WERI-Rb-1 (cell line): ENCODE results near the gene CRBN.

Experiments used
- DNase-seq: peaks from one replicate; pipeline ENCODE4 v3.0.0-alpha.2; 2020
- H3K27ac ChIP-seq: fragments of 250-450 bp; sonication (Bioruptor Pico); 2 replicates; pipeline ENCODE4 v1.5.1; 2020; ENCODE audit warnings: mild to moderate bottlenecking, moderate library complexity
- H3K27me3 ChIP-seq: fragments of 250-450 bp; sonication (Bioruptor Pico); 2 replicates; pipeline ENCODE4 v1.5.1; 2021; ENCODE audit warnings: mild to moderate bottlenecking, low read depth, moderate library complexity; ENCODE audit not compliant: insufficient read depth, severe bottlenecking
- H3K36me3 ChIP-seq: fragments of 250-450 bp; sonication (Bioruptor Pico); 2 replicates; pipeline ENCODE4 v1.5.1; 2020; ENCODE audit warnings: mild to moderate bottlenecking, moderate library complexity
- H3K4me3 ChIP-seq: 2 replicates; pipeline ENCODE4 v1.5.1; 2011; ENCODE audit warnings: low read depth, mild to moderate bottlenecking, control low read depth, low read length
- H3K9me3 ChIP-seq: fragments of 250-450 bp; sonication (Bioruptor Pico); 2 replicates; pipeline ENCODE4 v1.5.1; 2021; ENCODE audit warnings: mild to moderate bottlenecking, moderate library complexity; ENCODE audit not compliant: severe bottlenecking
- TF ChIP-seq, protein P1 (sequence below): IDR thresholded peaks from 2 replicates; pipeline ENCODE4 v1.5.1; 2011; ENCODE audit warnings: low read depth, mild to moderate bottlenecking, control low read depth, inconsistent platforms, low read length

The CRBN gene

DNA sequence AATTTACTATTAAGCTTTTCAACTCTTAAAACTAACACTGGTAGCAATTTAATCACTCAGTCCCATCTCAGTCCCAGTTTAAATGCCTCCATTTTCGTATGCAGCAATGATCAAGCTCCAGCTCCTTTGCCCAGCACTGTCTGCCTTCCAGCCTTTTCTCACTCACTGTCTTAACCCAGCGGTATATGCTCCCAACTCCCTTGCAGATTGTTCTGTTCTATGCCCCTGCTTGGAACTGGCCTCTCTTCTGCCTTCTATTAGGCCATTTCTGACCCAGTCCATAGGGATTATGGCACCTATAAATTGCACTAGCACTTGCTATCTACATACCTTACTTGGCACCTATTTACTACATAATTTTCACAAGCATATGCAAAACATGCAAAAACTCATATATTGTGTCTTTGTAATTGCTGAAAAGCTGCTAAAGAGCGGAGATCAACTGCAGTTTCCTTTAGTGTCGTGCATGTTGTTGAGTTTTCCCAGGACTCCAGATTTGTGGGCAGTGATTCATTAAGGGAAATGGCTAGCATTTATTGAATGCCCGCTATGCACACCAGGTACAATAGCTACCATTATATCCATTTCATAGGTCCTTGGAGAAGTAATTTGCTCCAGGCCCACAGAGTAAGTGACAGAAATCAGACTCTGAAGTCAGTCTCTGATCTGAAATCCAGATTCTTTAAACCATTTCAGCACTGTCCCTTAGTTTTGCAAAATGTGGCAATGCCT lies 24.4 kb downstream of the CRBN start:
- TF ChIP-seq, protein P1, sequence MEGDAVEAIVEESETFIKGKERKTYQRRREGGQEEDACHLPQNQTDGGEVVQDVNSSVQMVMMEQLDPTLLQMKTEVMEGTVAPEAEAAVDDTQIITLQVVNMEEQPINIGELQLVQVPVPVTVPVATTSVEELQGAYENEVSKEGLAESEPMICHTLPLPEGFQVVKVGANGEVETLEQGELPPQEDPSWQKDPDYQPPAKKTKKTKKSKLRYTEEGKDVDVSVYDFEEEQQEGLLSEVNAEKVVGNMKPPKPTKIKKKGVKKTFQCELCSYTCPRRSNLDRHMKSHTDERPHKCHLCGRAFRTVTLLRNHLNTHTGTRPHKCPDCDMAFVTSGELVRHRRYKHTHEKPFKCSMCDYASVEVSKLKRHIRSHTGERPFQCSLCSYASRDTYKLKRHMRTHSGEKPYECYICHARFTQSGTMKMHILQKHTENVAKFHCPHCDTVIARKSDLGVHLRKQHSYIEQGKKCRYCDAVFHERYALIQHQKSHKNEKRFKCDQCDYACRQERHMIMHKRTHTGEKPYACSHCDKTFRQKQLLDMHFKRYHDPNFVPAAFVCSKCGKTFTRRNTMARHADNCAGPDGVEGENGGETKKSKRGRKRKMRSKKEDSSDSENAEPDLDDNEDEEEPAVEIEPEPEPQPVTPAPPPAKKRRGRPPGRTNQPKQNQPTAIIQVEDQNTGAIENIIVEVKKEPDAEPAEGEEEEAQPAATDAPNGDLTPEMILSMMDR: no peak
- Histone ChIP-seq H3K27ac (no peak overlapping the region), H3K36me3 (peaks cover 62% of the 10 kb centered on the region)

DNA sequence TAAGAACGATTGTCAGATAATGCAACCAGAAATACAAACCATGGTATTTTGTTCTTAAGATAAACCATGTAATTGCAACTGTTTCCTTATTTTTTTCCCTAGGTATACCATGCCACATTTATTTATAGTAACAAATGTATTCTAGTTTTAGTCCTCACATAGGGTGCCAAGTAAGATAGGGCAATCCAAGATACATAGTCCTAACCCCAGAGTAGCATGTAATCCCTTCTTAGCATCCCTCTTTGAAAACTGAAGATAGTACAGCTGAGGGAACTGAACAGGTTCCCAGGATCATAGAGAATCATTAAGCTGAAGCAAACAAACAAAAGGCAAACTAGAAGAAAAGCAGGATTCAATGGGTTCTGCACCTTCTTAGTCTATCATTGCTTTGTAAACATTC lies 28.0 kb downstream of the CRBN start:
- DNase-seq: no peak
- peaks cover 64% of the 10 kb centered on the region for H3K36me3 ChIP-seq
- no peak overlapping the region for H3K4me3 ChIP-seq
- H3K27ac ChIP-seq: no peak overlapping the region
- TF ChIP-seq, protein P1: no peak
- H3K9me3 ChIP-seq: no peaks in the 10 kb centered on the region
- H3K27me3 ChIP-seq: no peaks in the 10 kb centered on the region

More for the DNA sequence above, 24.4 kb downstream of the CRBN start:
- no peak overlapping the region for H3K4me3 ChIP-seq
- no peaks in the 10 kb centered on the region for H3K9me3 ChIP-seq
- DNase-seq: no peak
- no peaks in the 10 kb centered on the region for H3K27me3 ChIP-seq

DNA sequence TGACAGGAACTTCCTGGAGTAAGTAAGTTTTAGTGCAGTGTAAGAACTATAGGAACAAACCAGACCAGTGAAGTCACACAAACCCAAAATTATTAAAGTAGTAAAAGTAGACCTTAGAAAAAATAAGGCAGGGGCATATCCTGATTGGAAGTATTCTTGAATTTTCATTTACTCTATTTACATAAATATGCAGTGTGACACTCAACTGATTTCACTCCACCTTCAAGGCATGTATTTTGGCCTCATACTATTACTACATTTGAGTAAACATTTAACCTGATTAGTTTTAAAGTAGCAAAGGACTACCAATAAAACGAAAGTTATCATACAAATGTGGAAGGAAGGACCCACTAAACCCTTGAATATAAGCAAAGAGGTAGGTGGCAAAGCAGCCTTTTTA lies 29.9 kb downstream of the CRBN start:
- H3K27ac ChIP-seq: no peak overlapping the region
- no peaks in the 10 kb centered on the region for H3K27me3 ChIP-seq
- H3K9me3 ChIP-seq: no peaks in the 10 kb centered on the region
- TF ChIP-seq, protein P1: no peak
- peaks cover 59% of the 10 kb centered on the region for H3K36me3 ChIP-seq
- DNase-seq: no peak
- H3K4me3 ChIP-seq: no peak overlapping the region

DNA sequence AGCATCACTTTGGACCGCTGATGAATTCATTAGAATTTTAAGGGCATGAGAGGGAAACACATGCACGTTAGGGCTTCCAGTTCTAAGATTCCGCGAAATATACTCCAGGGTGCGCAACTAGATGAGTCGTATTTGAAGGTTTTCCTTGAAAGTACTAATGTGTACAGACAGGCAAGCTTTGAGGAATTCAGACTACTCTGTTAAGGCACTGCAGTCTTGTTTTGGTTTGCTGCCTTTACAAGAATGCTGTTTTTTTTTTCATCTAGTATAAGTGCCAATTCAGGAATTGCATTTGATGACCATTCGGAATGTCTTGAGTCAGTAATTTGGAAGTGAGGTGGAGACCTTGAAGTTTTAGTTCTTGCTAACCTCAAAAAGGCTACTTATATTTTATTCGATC lies 33.7 kb downstream of the CRBN start:
- H3K27ac ChIP-seq: no peak overlapping the region
- no peaks in the 10 kb centered on the region for H3K27me3 ChIP-seq
- no peak for DNase-seq
- H3K36me3 ChIP-seq: peaks cover 73% of the 10 kb centered on the region
- TF ChIP-seq, protein P1: no peak
- no peaks in the 10 kb centered on the region for H3K9me3 ChIP-seq
- H3K4me3 ChIP-seq: no peak overlapping the region

DNA sequence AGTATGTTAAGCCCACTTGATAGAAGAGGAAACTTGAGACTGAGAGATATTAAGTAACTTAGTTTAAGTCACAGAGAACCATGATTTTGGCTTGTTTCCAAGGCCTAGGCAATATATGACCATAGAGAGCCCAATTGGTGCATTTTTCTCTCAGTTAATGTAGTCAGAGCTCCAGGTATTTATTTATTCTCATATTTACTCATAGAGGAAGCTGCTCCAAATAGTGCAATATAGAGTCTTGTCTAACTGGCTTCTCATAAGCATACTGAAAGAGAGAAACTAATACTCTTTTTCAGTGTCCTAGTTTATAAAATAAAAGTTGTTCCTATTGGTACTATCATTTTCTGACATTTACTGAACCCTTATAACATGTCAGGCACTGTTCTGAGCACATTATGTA lies 37.6 kb downstream of the CRBN start:
- H3K27ac ChIP-seq: no peak overlapping the region
- H3K9me3 ChIP-seq: no peaks in the 10 kb centered on the region
- H3K4me3 ChIP-seq: no peak overlapping the region
- no peaks in the 10 kb centered on the region for H3K27me3 ChIP-seq
- TF ChIP-seq, protein P1: no peak
- H3K36me3 ChIP-seq: peaks cover 71% of the 10 kb centered on the region
- DNase-seq: no peak

DNA sequence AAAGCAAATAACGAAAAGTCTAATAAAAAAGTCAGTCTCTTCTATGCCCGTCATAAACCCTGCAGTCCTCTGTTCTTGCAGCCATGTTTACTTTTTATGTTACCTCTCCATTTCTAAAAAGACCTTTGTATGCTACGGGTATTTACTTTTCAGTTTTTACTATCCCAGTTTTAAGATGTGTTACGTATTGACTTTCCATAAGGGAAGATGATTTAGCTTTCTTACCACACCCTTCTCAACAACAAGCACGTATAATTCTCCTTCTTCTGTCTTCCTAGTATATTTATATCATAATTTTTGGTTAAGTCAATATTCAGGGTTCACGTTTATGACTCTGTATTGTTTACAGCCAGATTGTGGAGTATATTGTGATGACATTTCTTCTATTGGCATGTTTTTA lies 42.0 kb downstream of the CRBN start:
- Histone ChIP-seq H3K36me3 (peaks cover 51% of the 10 kb centered on the region), H3K27ac (no peak overlapping the region), H3K4me3 (no peak overlapping the region), H3K9me3 (no peaks in the 10 kb centered on the region), H3K27me3 (no peaks in the 10 kb centered on the region)
- TF ChIP-seq, protein P1: no peak
- no peak for DNase-seq
